GM19239 (cell line): Measurements from ENCODE around the gene GBGT1.

Experiments
- DNase-seq: peaks from one replicate; pipeline ENCODE4 v3.0.0; 2011; ENCODE audit warnings: low spot score; ENCODE audit not compliant: insufficient read length
- FAIRE-seq: peaks from 2 replicates; lab custom pipeline; 2011; peaks lifted over from hg19 to GRCh38; lab: Jason Lieb, UNC

Gene GBGT1

DNA sequence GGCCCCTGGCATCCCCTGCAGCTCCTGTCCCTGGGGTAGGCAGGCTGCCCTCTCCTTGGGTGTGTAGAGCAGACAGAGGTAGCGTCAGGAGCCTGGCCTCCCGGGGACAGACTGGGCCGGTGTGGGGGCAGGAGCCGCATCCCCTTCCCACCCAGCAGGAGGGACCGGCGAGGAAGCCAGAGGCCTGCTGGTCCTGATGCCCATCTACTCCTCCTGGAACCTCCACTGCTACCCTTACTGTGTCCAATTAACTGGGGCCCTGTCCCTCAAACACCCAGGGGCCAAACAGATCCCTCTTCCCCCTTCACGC is 58.3 kb downstream of the GBGT1 start:
- FAIRE-seq: no peak

DNA sequence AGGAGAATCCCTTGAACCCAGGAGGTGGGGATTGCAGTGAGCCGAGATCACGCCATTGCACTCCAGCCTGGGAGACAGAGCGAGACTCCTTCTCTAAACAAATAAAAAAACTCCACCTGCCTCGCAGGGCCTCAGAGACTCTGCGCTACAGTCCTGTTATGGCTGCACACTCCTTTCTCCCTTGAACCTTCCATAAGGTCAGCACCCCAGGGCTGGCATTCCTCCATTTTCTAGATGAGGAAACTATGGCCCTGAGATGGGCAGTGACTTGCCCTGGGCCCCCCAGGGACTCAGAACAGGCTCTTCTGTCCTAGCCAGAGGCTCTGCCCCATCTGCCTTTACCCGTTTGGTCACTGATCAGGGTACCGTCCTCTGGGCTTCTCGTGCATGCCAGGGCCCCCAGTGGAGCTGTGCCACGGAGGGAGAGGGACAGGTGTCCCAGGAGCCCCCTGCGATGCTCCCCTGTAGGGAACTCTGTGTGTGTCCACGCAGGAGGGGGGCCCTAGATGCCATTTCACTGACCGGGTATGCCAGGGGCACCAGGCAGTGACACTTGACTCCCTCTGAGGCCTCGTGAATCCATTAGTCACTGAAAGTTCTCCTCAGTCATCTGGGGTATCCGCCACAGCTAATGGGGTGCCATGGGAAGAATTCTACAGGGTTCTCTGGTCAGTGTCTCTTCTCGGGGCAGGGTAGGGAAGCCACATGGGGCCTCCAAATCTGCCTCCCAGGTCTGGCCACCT is 58.8 kb downstream of the GBGT1 start:
- FAIRE-seq: no peak
- DNase-seq: no peak

More for the DNA sequence above, 58.3 kb downstream of the GBGT1 start:
- DNase-seq: no peak

DNA sequence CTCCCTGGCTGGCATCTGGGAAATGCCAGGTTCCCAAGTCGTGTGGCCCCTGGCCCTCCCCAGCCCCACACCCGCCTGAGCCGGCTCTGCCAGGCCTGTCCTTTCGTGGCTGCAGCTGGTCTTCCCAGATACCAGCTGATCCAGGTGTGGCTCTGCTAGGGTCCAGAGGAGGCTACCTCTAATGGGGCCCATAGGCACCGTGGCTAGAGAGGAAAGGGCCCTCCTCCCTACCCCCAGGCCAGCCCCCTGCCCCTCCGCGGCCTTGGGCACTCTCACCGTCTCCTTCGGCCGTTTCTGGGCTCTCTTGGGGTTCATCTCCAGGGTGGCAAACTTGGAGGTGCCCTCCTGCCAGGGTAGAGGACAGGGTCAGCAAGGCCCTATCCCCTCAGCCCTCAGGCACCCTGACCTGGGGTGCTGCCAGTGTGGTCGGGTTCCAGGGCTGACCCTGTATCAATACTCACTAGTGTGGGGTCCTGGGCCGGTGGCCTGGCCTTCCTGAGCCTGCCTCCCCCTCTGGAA is 59.7 kb downstream of the GBGT1 start:
- FAIRE-seq: no peak

DNA sequence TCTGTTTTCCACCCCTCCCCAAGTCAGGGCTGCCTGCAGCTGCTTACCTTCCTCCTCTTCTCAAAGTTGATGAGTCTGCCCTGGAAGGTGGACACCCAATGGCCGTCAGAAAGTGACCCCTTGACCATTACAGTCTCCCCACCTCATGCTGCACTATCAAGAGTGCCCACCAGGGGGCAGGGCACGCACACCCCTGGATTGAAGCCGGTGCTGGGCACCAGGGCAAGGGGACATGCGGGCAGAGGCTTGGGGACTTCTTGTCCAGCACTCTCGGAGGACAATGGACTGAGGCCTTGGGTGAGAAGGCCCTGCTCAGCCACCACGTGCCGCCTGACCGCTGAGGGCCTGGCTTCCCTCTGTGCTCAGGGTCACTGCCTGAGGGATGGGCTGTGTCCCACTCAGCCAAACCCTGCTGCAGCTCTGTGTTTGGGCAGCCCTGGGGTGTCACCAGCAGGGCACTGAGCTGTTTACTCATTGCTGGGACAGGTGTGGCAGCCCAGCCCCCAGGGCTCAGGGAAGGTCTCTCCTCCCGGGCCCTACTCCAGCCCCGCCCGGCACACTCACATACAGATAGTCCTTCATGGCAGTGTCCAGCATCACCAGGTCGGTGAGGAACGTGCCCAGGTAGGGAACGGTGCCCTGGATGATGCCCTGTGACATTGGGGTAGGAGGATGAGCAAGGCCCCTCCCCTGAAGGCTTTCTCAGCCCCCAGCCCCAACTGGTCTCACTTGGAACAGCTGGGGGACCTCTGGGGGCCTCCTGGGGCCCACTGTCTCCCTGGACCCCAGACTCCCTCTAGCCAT is 60.3 kb downstream of the GBGT1 start:
- FAIRE-seq: peak; percentile 87
- DNase-seq: peak; percentile 85

More for the DNA sequence above, 59.7 kb downstream of the GBGT1 start:
- no peak for DNase-seq
